ENCODE data around the gene FAM237B. TPM values are rescaled to one million over a fixed set of nuclear protein-coding genes. Genes with fewer than 3 reads are reported as not detected.

The FAM237B gene
- total RNA-seq: not detected in 2 replicates

DNA sequence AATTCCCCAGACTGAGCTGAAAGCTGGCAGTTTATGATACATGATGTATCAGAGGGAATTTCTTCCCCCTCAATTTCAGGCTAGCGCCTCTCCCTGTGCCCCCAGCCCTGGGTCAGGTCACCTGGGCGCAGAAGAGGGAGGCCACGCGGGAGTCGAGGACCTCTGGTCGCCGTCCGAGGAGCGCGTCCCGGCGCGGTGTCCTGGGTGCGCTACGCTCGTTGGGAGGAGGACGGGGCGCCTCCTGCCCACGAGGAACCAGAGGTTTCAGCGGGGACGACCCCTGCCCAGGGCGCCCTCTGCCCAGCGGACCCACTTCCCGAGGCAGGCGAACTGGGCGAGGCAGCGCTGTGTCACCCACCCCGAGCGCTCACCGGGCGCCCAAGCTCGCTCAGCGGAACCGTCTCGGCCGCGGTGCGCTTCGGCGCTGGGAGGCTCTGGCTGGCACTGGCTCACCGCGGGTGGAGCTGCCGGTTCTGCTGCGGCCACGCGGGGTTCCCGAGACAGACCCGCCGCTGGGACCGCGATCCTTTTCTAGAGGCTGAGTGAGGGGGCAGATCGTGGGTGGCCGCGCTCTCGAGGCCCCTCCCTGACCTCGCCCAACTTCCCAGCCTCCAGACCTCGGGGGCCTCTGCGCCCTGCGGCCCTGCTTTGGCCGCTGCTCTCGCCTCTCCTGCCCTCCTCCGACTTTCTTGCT is at the start of gene FAM237B:
Gene FAM237B (minus strand): TSS at position 504 of the 694 bp plus-strand sequence. CDS start 1,556 bp downstream, outside the sequence.

DNA sequence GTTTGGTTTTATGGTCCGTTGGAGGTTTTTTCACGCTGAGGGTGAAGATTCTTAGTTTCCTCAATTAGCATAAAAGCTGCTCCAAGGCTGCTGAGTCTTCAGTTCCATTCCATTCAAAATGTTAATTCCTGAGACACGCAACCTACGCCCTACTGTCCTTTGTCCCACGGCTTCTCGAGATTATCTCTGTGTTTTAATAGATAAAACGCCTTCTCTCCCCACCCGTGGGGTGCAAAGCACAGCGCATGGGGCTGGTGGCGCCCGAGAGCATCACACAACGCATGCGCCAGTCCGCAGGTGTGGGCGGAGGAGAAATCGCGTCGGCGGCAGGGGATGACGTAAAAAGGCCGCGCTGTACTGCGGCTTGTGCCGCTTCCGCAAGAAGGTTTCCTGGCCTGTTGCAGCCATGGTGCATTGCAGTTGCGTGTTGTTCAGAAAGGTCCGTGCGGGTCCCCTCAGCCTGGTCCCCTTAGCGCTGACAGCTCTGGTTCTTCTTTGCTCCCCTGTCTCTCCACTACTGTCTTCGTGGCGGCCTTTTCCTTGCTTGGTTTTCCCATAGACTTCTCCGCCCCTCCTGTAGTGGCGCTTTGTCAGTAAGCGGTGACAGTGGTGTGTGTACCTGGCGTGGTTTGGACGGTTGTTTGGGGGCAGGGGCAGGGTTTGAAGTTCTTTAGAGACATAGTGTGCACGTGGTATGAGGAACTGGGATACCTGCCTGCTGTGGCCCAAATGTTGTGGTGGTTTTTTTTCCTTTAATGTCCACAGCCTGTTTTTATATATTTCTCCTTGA is 25.4 kb upstream of the FAM237B start, which contains the start of gene GTPBP10:
Gene GTPBP10 (plus strand): TSS at position 381 of the 790 bp plus-strand sequence. CDS start 26 bp downstream, at position 407.

Other genes starting within 250 kb of the FAM237B start
- 48.2 and 62.2 TPM in 2 replicates for gene STEAP1, start 166.8 kb downstream of the FAM237B start, total RNA-seq
- gene STEAP2, start 109.6 kb downstream of the FAM237B start, total RNA-seq: 45.2 and 46.2 TPM in 2 replicates
- 10.6 and 13.4 TPM in 2 replicates for gene CFAP69, start 76.1 kb downstream of the FAM237B start, total RNA-seq
- gene GTPBP10, start 25.4 kb upstream of the FAM237B start, total RNA-seq: 7.2 and 10.9 TPM in 2 replicates
- 56.5 and 58.6 TPM in 2 replicates for gene CLDN12, start 82.2 kb upstream of the FAM237B start, total RNA-seq
- not detected in 2 replicates for gene PTTG1IP2, start 148.3 kb upstream of the FAM237B start, total RNA-seq